HepG2 (cell line): ENCODE data around the gene ELF1. TPM values are rescaled to one million over a fixed set of nuclear protein-coding genes. Genes with fewer than 3 reads are reported as not detected.

Source experiments
- AGO1 ChIP-seq: fragments of 200-400 bp; formaldehyde crosslinking; IDR thresholded peaks from 2 replicates; pipeline ENCODE4 v1.6.1; 2017; ENCODE audit warnings: mild to moderate bottlenecking, low read depth, low read length, moderate library complexity; ENCODE audit not compliant: poor library complexity, severe bottlenecking
- AKNA ChIP-seq: sonication (generic); formaldehyde crosslinking; IDR thresholded peaks from 2 replicates; pipeline ENCODE4 v1.4.0; 2020; ENCODE audit warnings: missing genetic modification reagents, borderline replicate concordance
- ARID2 ChIP-seq: sonication (generic); formaldehyde crosslinking; IDR thresholded peaks from 2 replicates; pipeline ENCODE4 v1.8.1; 2022; ENCODE audit warnings: mild to moderate bottlenecking, missing genetic modification reagents, borderline replicate concordance
- ATF7-NPFF ChIP-seq: sonication (generic); formaldehyde crosslinking; IDR thresholded peaks from 2 replicates; pipeline ENCODE4 v1.8.1; 2023; ENCODE audit warnings: mild to moderate bottlenecking, low read depth, missing genetic modification reagents, moderate library complexity
- MXD1 ChIP-seq: sonication (generic); formaldehyde crosslinking; IDR thresholded peaks from 2 replicates; pipeline ENCODE4 v1.4.0; 2020; ENCODE audit warnings: mild to moderate bottlenecking, missing genetic modification reagents
- PCBP2 ChIP-seq: fragments of 200-400 bp; formaldehyde crosslinking; optimal IDR thresholded peaks from 2 replicates; pipeline ENCODE3; 2018; ENCODE audit warnings: low read length, low read depth; ENCODE audit not compliant: poor library complexity, severe bottlenecking
- REPIN1 ChIP-seq: sonication (generic); formaldehyde crosslinking; IDR thresholded peaks from 2 replicates; pipeline ENCODE4 v1.8.0; 2022; ENCODE audit warnings: missing genetic modification reagents, low read depth, mild to moderate bottlenecking, borderline replicate concordance
- USF2 ChIP-seq, 2 experiments: sonication (generic) in 1 of 2; formaldehyde crosslinking in 1 of 2; IDR thresholded peaks; 2 replicates each; pipeline versions ENCODE4 v1.5.1 to v1.6.1; 2011 to 2020; ENCODE audit warnings: borderline replicate concordance in 1 of 2, low read depth in 1 of 2, low read length in 1 of 2, mild to moderate bottlenecking in 1 of 2, missing genetic modification reagents in 1 of 2, moderate library complexity in 1 of 2
- YY1 ChIP-seq: IDR thresholded peaks from 2 replicates; pipeline ENCODE4 v1.6.1; 2011; ENCODE audit warnings: low read length, low read depth, moderate library complexity, mild to moderate bottlenecking; ENCODE audit not compliant: insufficient read depth, insufficient replicate concordance
- ZFP36 ChIP-seq: fragments of 150-350 bp; IDR thresholded peaks from 2 replicates; pipeline ENCODE4 v1.6.1; 2018; ENCODE audit warnings: borderline replicate concordance, low read length, low read depth; ENCODE audit not compliant: partially characterized antibody
- ZNF232 ChIP-seq: sonication (generic); formaldehyde crosslinking; IDR thresholded peaks from 2 replicates; pipeline ENCODE4 v1.4.0; 2020; ENCODE audit warnings: missing genetic modification reagents, borderline replicate concordance
- ZNF432 ChIP-seq: sonication (generic); formaldehyde crosslinking; IDR thresholded peaks from 2 replicates; pipeline ENCODE4 v1.5.0; 2020; ENCODE audit warnings: missing genetic modification reagents, mild to moderate bottlenecking, borderline replicate concordance
- ZNF496 ChIP-seq: sonication (generic); formaldehyde crosslinking; IDR thresholded peaks from 2 replicates; pipeline ENCODE4 v1.8.1; 2023; ENCODE audit warnings: mild to moderate bottlenecking, moderate library complexity, missing genetic modification reagents; ENCODE audit not compliant: insufficient replicate concordance
- ZNF558 ChIP-seq: sonication (generic); formaldehyde crosslinking; IDR thresholded peaks from 2 replicates; pipeline ENCODE4 v1.9.0; 2022; ENCODE audit warnings: mild to moderate bottlenecking, missing genetic modification reagents, borderline replicate concordance
- ZNF574 ChIP-seq: sonication (generic); formaldehyde crosslinking; IDR thresholded peaks from 2 replicates; pipeline ENCODE4 v1.4.0; 2020; ENCODE audit warnings: missing genetic modification reagents
- ZNF709 ChIP-seq: sonication (generic); formaldehyde crosslinking; IDR thresholded peaks from 2 replicates; pipeline ENCODE4 v1.5.0; 2020; ENCODE audit warnings: mild to moderate bottlenecking, missing genetic modification reagents
- ZSCAN30 ChIP-seq: sonication (generic); formaldehyde crosslinking; IDR thresholded peaks from 2 replicates; pipeline ENCODE4 v1.5.0; 2020; ENCODE audit warnings: mild to moderate bottlenecking, missing genetic modification reagents
- polyA plus RNA-seq, 8 experiments: library from polyadenylated mRNA; depleted of rRNA in 3 of 8; stranded (reverse) in 7 of 8; unstranded in 1 of 8; fragments of >200 nt; fragmentation: Illumina TruSeq in 4 of 8; extraction: Trizol in 4 of 8; gene quantifications; 2 replicates each; pipeline versions ENCODE4 v1.2.1 to v1.2.3, GENCODE V29; 2011 to 2016; ENCODE audit warnings: low read depth in 4 of 8, missing spikeins in 1 of 8, mixed read lengths in 1 of 8; ENCODE audit not compliant: insufficient read depth in 1 of 8
- total RNA-seq, 5 experiments: library from RNA; depleted of rRNA; stranded (reverse); fragments of >200 nt; fragmentation: Illumina TruSeq; extraction: Trizol; gene quantifications; 2 replicates each; pipeline ENCODE4 v1.2.3, GENCODE V29; 2016; ENCODE audit warnings: low read depth in 1 of 5

The ELF1 gene
- total and polyA plus RNA-seq, 2 of the 13 experiments (the other 11 are each of a cell fraction or from before 2014, with no cell fraction given), result 24.6 to 71.5 TPM

GRCh38 chr13:41060082-41060723, 41.1 kb upstream of the ELF1 start (continued):
- TF ChIP-seq ZSCAN30, result peak; percentile 87; the same call in 1 of the 2 replicates
- TF ChIP-seq ZFP36, result no peak
- peak; percentile 35; the same call in 1 of the 2 replicates for TF ChIP-seq ZNF709 (CRISPR knock-in tag)
- TF ChIP-seq USF2 (IDR thresholded peaks at IDR 0.05; ENCODE audit: low read depth, low read length), result no peak
- TF ChIP-seq USF2 (CRISPR knock-in tag; IDR thresholded peaks at IDR 0.05; ENCODE audit: borderline replicate concordance), result no peak
- TF ChIP-seq AKNA, result no peak
- no peak; the same call in 1 of the 2 replicates for TF ChIP-seq ZNF232 (CRISPR knock-in tag)
- peak; percentile 27; the same call in 1 of the 2 replicates for TF ChIP-seq ZNF558 (CRISPR knock-in tag)
- no peak; the same call in 1 of the 2 replicates for TF ChIP-seq ATF7-NPFF (CRISPR knock-in tag)
- TF ChIP-seq REPIN1 (CRISPR knock-in tag), result no peak
- peak; percentile 54 for TF ChIP-seq YY1
- peak; percentile 49 for TF ChIP-seq AGO1
- no peak for TF ChIP-seq ZNF432 (CRISPR knock-in tag)
- TF ChIP-seq ZNF574 (CRISPR knock-in tag), result no peak; the same call in 1 of the 2 replicates
- TF ChIP-seq ZNF496 (CRISPR knock-in tag), result no peak
- peak; percentile 40; the same call in 1 of the 2 replicates for TF ChIP-seq MXD1 (CRISPR knock-in tag)
- no peak for TF ChIP-seq ARID2 (CRISPR knock-in tag)
- TF ChIP-seq PCBP2, result no peak
